RCC 7860 (cell line): ENCODE measurements around the gene RRBP1.

Experiments
- DNase-seq: peaks from one replicate; pipeline ENCODE4 v3.0.0-alpha.2; 2015; ENCODE audit warnings: low spot score
- FAIRE-seq: peaks from 2 replicates; lab custom pipeline; 2012; peaks lifted over from hg19 to GRCh38; lab: Jason Lieb, UNC

RRBP1 gene, protein sequence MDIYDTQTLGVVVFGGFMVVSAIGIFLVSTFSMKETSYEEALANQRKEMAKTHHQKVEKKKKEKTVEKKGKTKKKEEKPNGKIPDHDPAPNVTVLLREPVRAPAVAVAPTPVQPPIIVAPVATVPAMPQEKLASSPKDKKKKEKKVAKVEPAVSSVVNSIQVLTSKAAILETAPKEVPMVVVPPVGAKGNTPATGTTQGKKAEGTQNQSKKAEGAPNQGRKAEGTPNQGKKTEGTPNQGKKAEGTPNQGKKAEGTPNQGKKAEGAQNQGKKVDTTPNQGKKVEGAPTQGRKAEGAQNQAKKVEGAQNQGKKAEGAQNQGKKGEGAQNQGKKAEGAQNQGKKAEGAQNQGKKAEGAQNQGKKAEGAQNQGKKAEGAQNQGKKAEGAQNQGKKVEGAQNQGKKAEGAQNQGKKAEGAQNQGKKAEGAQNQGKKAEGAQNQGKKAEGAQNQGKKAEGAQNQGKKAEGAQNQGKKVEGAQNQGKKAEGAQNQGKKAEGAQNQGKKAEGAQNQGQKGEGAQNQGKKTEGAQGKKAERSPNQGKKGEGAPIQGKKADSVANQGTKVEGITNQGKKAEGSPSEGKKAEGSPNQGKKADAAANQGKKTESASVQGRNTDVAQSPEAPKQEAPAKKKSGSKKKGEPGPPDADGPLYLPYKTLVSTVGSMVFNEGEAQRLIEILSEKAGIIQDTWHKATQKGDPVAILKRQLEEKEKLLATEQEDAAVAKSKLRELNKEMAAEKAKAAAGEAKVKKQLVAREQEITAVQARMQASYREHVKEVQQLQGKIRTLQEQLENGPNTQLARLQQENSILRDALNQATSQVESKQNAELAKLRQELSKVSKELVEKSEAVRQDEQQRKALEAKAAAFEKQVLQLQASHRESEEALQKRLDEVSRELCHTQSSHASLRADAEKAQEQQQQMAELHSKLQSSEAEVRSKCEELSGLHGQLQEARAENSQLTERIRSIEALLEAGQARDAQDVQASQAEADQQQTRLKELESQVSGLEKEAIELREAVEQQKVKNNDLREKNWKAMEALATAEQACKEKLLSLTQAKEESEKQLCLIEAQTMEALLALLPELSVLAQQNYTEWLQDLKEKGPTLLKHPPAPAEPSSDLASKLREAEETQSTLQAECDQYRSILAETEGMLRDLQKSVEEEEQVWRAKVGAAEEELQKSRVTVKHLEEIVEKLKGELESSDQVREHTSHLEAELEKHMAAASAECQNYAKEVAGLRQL (N-terminal part only)

GRCh38 chr20:17682103-17682888, at the start of gene RRBP1:
Gene RRBP1 (minus strand): TSS chr20:17682242. CDS start chr20:17660507, 21,735 bp downstream.
- FAIRE-seq (no peak), DNase-seq (peak; percentile 90)

DNA sequence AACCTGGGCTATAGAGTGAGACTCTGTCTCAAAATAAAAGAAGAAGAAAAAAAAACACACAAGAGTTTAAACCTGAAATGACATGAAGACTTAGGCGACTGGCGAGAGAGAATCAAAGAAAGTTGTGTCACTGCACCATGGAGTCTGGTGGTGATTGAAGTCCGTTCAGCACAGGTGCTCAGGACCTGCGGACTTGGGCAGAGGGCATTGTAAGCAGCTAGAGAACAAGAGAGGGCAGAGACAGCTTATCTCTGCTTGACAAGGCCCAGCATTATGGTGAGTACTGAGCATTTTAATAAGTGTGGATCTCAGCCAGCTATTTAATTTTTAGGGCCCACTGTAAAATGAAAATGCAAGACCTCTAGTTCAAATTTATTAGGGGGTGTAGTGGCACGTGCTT, 49.2 kb upstream of the RRBP1 start:
- FAIRE-seq: no peak
- DNase-seq: no peak

DNA sequence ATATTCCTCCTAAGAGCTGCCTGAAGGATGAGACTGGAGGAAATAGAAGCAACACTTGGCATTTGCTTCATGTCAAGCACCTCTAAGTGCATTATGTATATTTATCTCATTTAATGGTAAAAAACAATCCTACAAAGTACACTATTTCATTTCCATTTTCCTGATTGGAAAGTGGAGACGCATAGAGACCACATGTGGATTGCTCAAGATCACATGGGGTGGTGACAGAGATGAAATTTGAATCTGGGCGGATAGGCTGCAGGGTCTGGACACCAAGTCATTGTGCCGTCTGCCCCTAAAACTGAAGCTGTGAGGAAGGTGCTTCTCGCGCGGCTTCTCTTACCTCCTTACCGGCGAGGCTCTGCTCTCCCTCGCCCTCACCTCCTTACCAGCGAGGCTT, 48.0 kb upstream of the RRBP1 start:
- FAIRE-seq (no peak), DNase-seq (no peak)

DNA sequence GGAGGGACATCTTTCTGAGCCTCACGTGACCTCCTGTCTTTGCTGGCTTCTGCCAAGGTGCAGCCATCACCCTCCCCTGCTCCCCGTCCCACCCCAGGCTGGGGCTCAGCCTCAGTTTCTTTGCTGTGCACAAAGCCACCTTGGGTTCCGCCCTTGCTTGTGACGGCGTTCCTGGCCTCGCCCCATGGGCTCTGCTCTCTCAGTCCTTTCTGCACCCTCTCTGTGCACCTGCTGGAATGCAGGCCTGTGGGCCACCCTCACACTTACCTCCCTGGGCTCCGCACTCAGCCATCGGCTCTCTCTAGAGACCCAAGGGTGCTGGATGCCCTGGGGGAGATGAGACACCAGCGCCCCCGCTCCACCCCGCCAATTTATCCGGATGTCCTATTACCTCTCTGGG, 46.0 kb upstream of the RRBP1 start:
- no peak for DNase-seq
- no peak for FAIRE-seq

GRCh38 chr20:17727351-17727750, 45.3 kb upstream of the RRBP1 start:
- DNase-seq: no peak
- no peak for FAIRE-seq

DNA sequence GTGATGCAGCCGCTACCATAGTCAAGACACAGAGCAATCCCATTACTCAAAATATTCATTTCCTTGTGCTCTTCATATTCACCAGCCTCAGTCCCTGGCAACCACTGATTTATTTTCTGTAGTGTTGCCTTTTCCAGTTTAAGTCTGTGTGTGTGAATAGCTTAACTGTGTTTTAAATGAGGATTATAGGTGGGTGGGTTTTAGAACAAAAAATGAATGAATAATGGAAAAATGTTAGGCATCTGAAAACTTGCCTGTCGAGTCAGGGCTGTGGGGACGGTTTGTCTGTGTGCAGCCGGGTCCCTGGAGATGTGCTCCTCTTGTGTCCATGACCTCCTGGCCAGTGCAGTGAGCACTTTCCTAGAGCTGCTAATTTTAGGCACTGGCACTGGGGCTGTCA, 44.9 kb upstream of the RRBP1 start:
- FAIRE-seq (no peak), DNase-seq (no peak)

DNA sequence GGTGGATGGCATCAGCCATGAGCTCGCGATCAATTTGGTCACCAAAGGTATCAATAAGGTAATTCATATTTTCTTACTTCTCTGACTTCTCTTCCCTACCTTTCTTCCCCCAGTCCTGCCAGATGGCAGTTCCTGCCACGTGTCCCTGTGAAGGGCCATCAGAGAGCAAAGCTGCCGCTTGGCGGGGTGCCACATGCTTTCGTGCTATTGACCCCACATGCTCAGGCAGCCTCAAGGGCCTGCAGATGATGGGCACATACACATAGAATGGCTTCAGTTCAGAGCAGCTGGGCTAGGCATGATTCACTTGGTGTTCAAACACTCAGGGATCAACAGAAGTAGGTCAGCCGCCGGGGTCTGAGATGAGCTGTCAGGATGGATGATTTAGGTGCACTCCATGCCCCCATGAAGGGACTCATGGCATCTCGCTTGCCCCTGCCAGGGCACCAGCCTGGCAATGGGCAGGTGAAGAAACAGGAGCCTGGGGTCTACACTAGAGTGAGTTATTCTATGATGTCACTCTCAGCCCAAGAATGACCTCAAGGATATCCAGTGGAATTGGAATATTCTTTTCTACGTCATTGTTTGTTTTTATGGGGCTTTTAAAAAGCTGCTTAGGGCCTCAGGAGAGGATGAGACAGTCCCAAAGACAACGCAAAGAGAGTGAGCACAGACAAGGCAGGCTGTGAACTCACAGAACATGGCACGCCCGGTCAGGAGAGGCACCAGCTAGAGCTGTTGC, 43.2 kb upstream of the RRBP1 start:
- no peak for FAIRE-seq

GRCh38 chr20:17723301-17723691, 41.3 kb upstream of the RRBP1 start:
- FAIRE-seq (no peak), DNase-seq (no peak)

More for the DNA sequence above, 43.2 kb upstream of the RRBP1 start:
- no peak for DNase-seq

GRCh38 chr20:17722493-17723300, 40.7 kb upstream of the RRBP1 start:
- FAIRE-seq (no peak), DNase-seq (no peak)

DNA sequence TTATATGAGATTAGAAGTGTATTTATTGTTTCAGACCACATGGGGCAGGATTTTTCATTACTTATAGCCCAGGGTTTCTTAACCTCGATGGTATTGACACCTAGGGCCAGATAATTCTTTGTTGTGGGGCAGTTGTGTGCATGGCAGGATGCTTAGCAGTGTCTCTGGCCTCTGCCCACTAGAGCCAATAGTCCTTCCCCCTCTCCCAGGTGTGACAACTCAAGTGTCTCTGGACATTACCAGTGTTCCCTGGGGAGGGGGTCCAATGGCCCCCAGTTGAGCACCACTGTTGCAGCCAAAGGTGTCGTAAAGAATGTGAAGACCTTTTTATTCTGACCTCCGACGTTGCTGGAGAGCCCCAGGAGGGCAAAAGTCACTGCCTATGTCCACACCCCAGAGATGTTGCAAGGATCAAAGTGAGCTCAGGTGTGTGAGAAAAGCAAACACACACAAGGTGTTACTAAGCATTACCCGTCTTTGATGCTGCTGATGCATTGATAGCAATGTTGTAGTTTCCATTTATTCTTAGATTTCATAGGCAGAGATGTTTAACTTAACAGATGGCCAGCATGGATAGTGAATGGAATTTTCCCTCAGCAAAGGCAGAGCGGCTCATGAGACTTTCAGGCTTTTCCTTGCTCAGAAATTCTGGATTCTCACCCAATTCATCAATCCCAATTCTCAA, 39.9 kb upstream of the RRBP1 start:
- FAIRE-seq (no peak), DNase-seq (no peak)

GRCh38 chr20:17720755-17721154, 38.7 kb upstream of the RRBP1 start:
- DNase-seq (no peak), FAIRE-seq (no peak)

- FAIRE-seq (no peak), DNase-seq (no peak)
Observed at GRCh38 chr20:17716331-17716730, 34.3 kb upstream of the RRBP1 start.

GRCh38 chr20:17715075-17715474, 33.0 kb upstream of the RRBP1 start:
- FAIRE-seq (no peak), DNase-seq (no peak)

- FAIRE-seq (no peak), DNase-seq (no peak)
Observed at GRCh38 chr20:17714597-17714996, 32.6 kb upstream of the RRBP1 start.

DNA sequence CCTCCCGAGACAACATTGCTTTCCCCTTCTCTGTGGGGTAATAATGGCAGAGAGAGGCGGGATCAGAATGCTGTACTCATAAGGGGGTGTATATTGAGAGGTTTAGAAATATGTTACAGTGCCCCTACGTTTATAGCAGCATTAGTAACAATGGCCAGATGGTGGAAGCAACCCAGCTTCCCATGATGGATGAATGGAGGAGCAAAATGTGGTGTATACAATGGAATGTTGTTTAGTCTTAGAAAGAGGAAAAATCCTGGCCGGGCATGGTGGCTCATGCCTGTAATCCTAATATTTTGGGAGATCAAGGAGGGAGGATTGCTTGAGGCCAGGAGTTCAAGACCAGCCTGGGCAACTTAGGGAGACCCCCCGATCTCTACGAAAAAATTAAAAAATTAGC, 30.7 kb upstream of the RRBP1 start:
- FAIRE-seq (no peak), DNase-seq (no peak)

GRCh38 chr20:17712201-17712600, 30.2 kb upstream of the RRBP1 start:
- FAIRE-seq: no peak
- DNase-seq: no peak

- DNase-seq (no peak), FAIRE-seq (no peak)
Observed at GRCh38 chr20:17711267-17711627, 29.2 kb upstream of the RRBP1 start.
